OCI-LY3 (cell line): ENCODE measurements around the gene ATP2C2.

Experiments used
- EZH2phosphoT487 ChIP-seq: fragments of 200-600 bp; shearing (Covaris generic); IDR thresholded peaks from 2 replicates; pipeline ENCODE4 v1.6.1; 2018; ENCODE audit warnings: antibody characterized with exemption, mixed run types, low read depth
- TF ChIP-seq, protein P1 (sequence below): fragments of 200-600, 300-600 bp; sonication (generic); IDR thresholded peaks from 2 replicates; pipeline ENCODE4 v1.5.1; 2014; ENCODE audit warnings: antibody characterized with exemption, low read length, low read depth

GRCh38 chr16:84349862-84350684, 18.3 kb upstream of the ATP2C2 start:
- TF ChIP-seq, protein P1, sequence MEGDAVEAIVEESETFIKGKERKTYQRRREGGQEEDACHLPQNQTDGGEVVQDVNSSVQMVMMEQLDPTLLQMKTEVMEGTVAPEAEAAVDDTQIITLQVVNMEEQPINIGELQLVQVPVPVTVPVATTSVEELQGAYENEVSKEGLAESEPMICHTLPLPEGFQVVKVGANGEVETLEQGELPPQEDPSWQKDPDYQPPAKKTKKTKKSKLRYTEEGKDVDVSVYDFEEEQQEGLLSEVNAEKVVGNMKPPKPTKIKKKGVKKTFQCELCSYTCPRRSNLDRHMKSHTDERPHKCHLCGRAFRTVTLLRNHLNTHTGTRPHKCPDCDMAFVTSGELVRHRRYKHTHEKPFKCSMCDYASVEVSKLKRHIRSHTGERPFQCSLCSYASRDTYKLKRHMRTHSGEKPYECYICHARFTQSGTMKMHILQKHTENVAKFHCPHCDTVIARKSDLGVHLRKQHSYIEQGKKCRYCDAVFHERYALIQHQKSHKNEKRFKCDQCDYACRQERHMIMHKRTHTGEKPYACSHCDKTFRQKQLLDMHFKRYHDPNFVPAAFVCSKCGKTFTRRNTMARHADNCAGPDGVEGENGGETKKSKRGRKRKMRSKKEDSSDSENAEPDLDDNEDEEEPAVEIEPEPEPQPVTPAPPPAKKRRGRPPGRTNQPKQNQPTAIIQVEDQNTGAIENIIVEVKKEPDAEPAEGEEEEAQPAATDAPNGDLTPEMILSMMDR, result no peak
- no peak for TF ChIP-seq EZH2phosphoT487
